GM18909 (cell line): ENCODE results near the gene ZCCHC24.

Experiments
- ATAC-seq: cut with Tn5 transposase; IDR thresholded peaks from one replicate; pipeline ENCODE4 v1.9.1; 2021; ENCODE audit warnings: mild to moderate bottlenecking; ENCODE audit not compliant: unreplicated experiment, poor library complexity

Gene ZCCHC24

GRCh38 chr10:79387974-79388850, 57.2 kb downstream of the ZCCHC24 start:
- no peak for ATAC-seq

- no peak for ATAC-seq
These were observed 57.9 kb downstream of the ZCCHC24 start for GRCh38 chr10:79387466-79387973.

- no peak for ATAC-seq
These were observed 58.6 kb downstream of the ZCCHC24 start for GRCh38 chr10:79386637-79387465.

- no peak for ATAC-seq
These were observed 59.5 kb downstream of the ZCCHC24 start for GRCh38 chr10:79385804-79386531.

- ATAC-seq: no peak
These were observed 60.0 kb downstream of the ZCCHC24 start for GRCh38 chr10:79385392-79385795.

GRCh38 chr10:79384773-79385391, 60.5 kb downstream of the ZCCHC24 start:
- ATAC-seq: no peak

- no peak for ATAC-seq
These were observed 61.3 kb downstream of the ZCCHC24 start for GRCh38 chr10:79383974-79384606.

GRCh38 chr10:79382491-79382941, 62.9 kb downstream of the ZCCHC24 start:
- ATAC-seq: no peak

GRCh38 chr10:79381804-79382221, 63.6 kb downstream of the ZCCHC24 start:
- ATAC-seq: no peak

GRCh38 chr10:79380946-79381721, 64.3 kb downstream of the ZCCHC24 start:
- ATAC-seq: no peak

GRCh38 chr10:79380125-79380945, 65.1 kb downstream of the ZCCHC24 start:
- no peak for ATAC-seq

GRCh38 chr10:79379512-79380124, 65.8 kb downstream of the ZCCHC24 start:
- ATAC-seq: no peak

- ATAC-seq: no peak
These were observed 66.5 kb downstream of the ZCCHC24 start for GRCh38 chr10:79378647-79379511.

GRCh38 chr10:79378383-79378646, 67.1 kb downstream of the ZCCHC24 start:
- no peak for ATAC-seq

GRCh38 chr10:79377557-79378382, 67.7 kb downstream of the ZCCHC24 start:
- no peak for ATAC-seq
